H9 (cell line): ENCODE data around the gene B3GLCT. TPM values are rescaled to one million over a fixed set of nuclear protein-coding genes. Genes with fewer than 3 reads are reported as not detected.

Experiments
- DNase-seq: peaks from one replicate; pipeline ENCODE4 v3.0.0-alpha.2; 2017
- H2AFZ ChIP-seq: one replicate; pipeline ENCODE4 v1.6.1; 2013; ENCODE audit warnings: mild to moderate bottlenecking, low read length, control low read depth, moderate library complexity
- H2AK5ac ChIP-seq: 2 replicates; pipeline ENCODE4 v1.6.1; 2013; ENCODE audit warnings: low read length, control low read depth, mixed read lengths; ENCODE audit not compliant: insufficient read length
- H2BK120ac ChIP-seq: one replicate; pipeline ENCODE4 v1.6.1; 2013; ENCODE audit warnings: low read depth, mild to moderate bottlenecking, low read length, control low read depth, inconsistent platforms; ENCODE audit not compliant: poor library complexity, severe bottlenecking
- H2BK12ac ChIP-seq: 2 replicates; pipeline ENCODE4 v1.6.1; 2013; ENCODE audit warnings: low read length, control low read depth, mixed read lengths, low read depth; ENCODE audit not compliant: insufficient read length
- H2BK15ac ChIP-seq: 2 replicates; pipeline ENCODE4 v1.6.1; 2013; ENCODE audit warnings: low read depth, low read length, control low read depth
- H2BK20ac ChIP-seq: one replicate; pipeline ENCODE4 v1.6.1; 2013; ENCODE audit warnings: low read depth, mild to moderate bottlenecking, low read length, control low read depth, inconsistent platforms; ENCODE audit not compliant: poor library complexity, severe bottlenecking
- H2BK5ac ChIP-seq: 2 replicates; pipeline ENCODE4 v1.6.1; 2013; ENCODE audit warnings: low read length, control low read depth, mixed read lengths; ENCODE audit not compliant: insufficient read length
- H3K14ac ChIP-seq: 2 replicates; pipeline ENCODE4 v1.6.1; 2013; ENCODE audit warnings: low read length, control low read depth; ENCODE audit not compliant: insufficient read depth
- H3K18ac ChIP-seq: 2 replicates; pipeline ENCODE4 v1.6.1; 2013; ENCODE audit warnings: low read depth, mild to moderate bottlenecking, mixed read lengths, low read length, control low read depth; ENCODE audit not compliant: insufficient read length
- H3K23ac ChIP-seq: 2 replicates; pipeline ENCODE4 v1.6.1; 2013; ENCODE audit warnings: low read length, control low read depth, mixed read lengths, low read depth; ENCODE audit not compliant: insufficient read length
- H3K23me2 ChIP-seq: 2 replicates; pipeline ENCODE4 v1.6.1; 2013; ENCODE audit warnings: low read depth, mild to moderate bottlenecking, mixed read lengths, low read length, control low read depth; ENCODE audit not compliant: insufficient read length, poor library complexity, severe bottlenecking
- H3K27ac ChIP-seq: 2 replicates; pipeline ENCODE4 v1.5.1; 2013; ENCODE audit warnings: low read length, control low read depth, mixed read lengths, low read depth; ENCODE audit not compliant: insufficient read length
- H3K27me3 ChIP-seq: 2 replicates; pipeline ENCODE4 v1.6.1; 2013; ENCODE audit warnings: low read length, control low read depth, inconsistent platforms; ENCODE audit not compliant: insufficient read depth
- H3K4ac ChIP-seq: 2 replicates; pipeline ENCODE4 v1.6.1; 2013; ENCODE audit warnings: low read depth, mild to moderate bottlenecking, control low read depth, inconsistent platforms, low read length, moderate library complexity
- H3K4me1 ChIP-seq: 2 replicates; pipeline ENCODE4 v1.6.1; 2013; ENCODE audit warnings: low read length, control low read depth, inconsistent platforms; ENCODE audit not compliant: insufficient read depth
- H3K4me2 ChIP-seq: 2 replicates; pipeline ENCODE4 v1.6.1; 2013; ENCODE audit warnings: low read length, control low read depth, mixed read lengths; ENCODE audit not compliant: insufficient read length, insufficient read depth
- H3K56ac ChIP-seq: 2 replicates; pipeline ENCODE4 v1.6.1; 2013; ENCODE audit warnings: low read depth, mild to moderate bottlenecking, mixed read lengths, low read length, control low read depth; ENCODE audit not compliant: insufficient read length
- H3K79me1 ChIP-seq: 2 replicates; pipeline ENCODE4 v1.6.1; 2013; ENCODE audit warnings: low read depth, mild to moderate bottlenecking, moderate library complexity, low read length, control low read depth, inconsistent platforms; ENCODE audit not compliant: insufficient read depth, poor library complexity, severe bottlenecking
- H3K79me2 ChIP-seq: 2 replicates; pipeline ENCODE4 v1.6.1; 2013; ENCODE audit warnings: low read length, control low read depth, inconsistent platforms; ENCODE audit not compliant: insufficient read depth
- H3K9ac ChIP-seq: 2 replicates; pipeline ENCODE4 v1.6.1; 2013; ENCODE audit warnings: low read length, control low read depth, mixed read lengths; ENCODE audit not compliant: insufficient read length; ENCODE audit errors: extremely low read depth
- H3K9me3 ChIP-seq: one replicate; pipeline ENCODE4 v1.6.1; 2013; ENCODE audit warnings: low read depth, low read length, inconsistent platforms; ENCODE audit not compliant: control insufficient read depth
- H3T11ph ChIP-seq: one replicate; pipeline ENCODE4 v1.6.1; 2013; ENCODE audit warnings: mild to moderate bottlenecking, low read length, control low read depth, inconsistent platforms
- H4K20me1 ChIP-seq: one replicate; pipeline ENCODE4 v1.6.1; 2013; ENCODE audit not compliant: control insufficient read depth, insufficient read length, insufficient read depth
- H4K5ac ChIP-seq: 2 replicates; pipeline ENCODE4 v1.6.1; 2013; ENCODE audit warnings: low read depth, mild to moderate bottlenecking, mixed read lengths, low read length, control low read depth; ENCODE audit not compliant: insufficient read length
- H4K8ac ChIP-seq: replicated peaks from 2 replicates; pipeline ENCODE4 v1.6.1; 2013; ENCODE audit warnings: low read length, control low read depth, mixed read lengths, low read depth; ENCODE audit not compliant: insufficient read length
- H4K91ac ChIP-seq: 2 replicates; pipeline ENCODE4 v1.6.1; 2013; ENCODE audit warnings: low read depth, mild to moderate bottlenecking, moderate library complexity, mixed read lengths, low read length, control low read depth; ENCODE audit not compliant: insufficient read length
- H3K27ac Mint-ChIP-seq, 3 experiments: 2 replicates in 2 of 3; 3 replicates in 1 of 3; pipeline ENCODE4 v1.8.0; 2020 to 2021; ENCODE audit warnings: mixed read lengths in 3 of 3, mild to moderate bottlenecking in 1 of 3, moderate library complexity in 1 of 3
- H3K27me3 Mint-ChIP-seq: 2 replicates; pipeline ENCODE4 v1.8.0; 2021; ENCODE audit warnings: low read depth, mild to moderate bottlenecking, moderate library complexity, mixed read lengths
- H3K36me3 Mint-ChIP-seq, 3 experiments: 2 replicates in 2 of 3; 3 replicates in 1 of 3; pipeline ENCODE4 v1.8.0; 2020 to 2021; ENCODE audit warnings: low read depth in 3 of 3, mixed read lengths in 3 of 3; ENCODE audit not compliant: insufficient read depth in 1 of 3
- H3K4me1 Mint-ChIP-seq, 2 experiments: 2 replicates each; pipeline ENCODE4 v1.8.0; 2020; ENCODE audit warnings: mixed read lengths in 2 of 2
- H3K4me3 Mint-ChIP-seq, 2 experiments: 2 replicates in 1 of 2; 3 replicates in 1 of 2; pipeline ENCODE4 v1.8.0; 2020 to 2021; ENCODE audit warnings: mild to moderate bottlenecking in 2 of 2, mixed read lengths in 2 of 2, moderate library complexity in 1 of 2
- H3K9me3 Mint-ChIP-seq, 2 experiments: 2 replicates in 1 of 2; 3 replicates in 1 of 2; pipeline ENCODE4 v1.8.0; 2020; ENCODE audit warnings: mild to moderate bottlenecking in 2 of 2, mixed read lengths in 2 of 2, moderate library complexity in 1 of 2
- WGBS: extraction: QIAGEN DNeasy Blood & Tissue Kit; methylation state at CpG from one replicate; pipeline ENCODE4 v1.1.7; 2013; ENCODE audit warnings: missing lambda C conversion rate, low lambda C conversion rate, mixed read lengths; ENCODE audit not compliant: insufficient read length; ENCODE audit errors: extremely low coverage; 5-methylcytosine and 5-hydroxymethylcytosine counted together
- total RNA-seq: library from RNA; stranded (reverse); gene quantifications from 2 replicates; pipeline ENCODE4 v1.2.1, GENCODE V29; 2021
- TF ChIP-seq, protein P1 (sequence below): fragments of 200-600 bp; sonication (generic); conservative IDR thresholded peaks from 3 replicates; pipeline ENCODE4 v1.8.0; 2021; ENCODE audit warnings: antibody characterized with exemption, mild to moderate bottlenecking

Gene B3GLCT
- total RNA-seq, 1 experiment from 2014 or later = 5.4 TPM

GRCh38 chr13:31314961-31315360 lies 115.2 kb downstream of the B3GLCT start:
- H4K5ac ChIP-seq = no peak overlapping the region
- no peak overlapping the region for H3K4me2 ChIP-seq
- H2BK20ac ChIP-seq = no peak overlapping the region
- H2AK5ac ChIP-seq = no peak overlapping the region
- H3K23me2 ChIP-seq = no peaks in the 10 kb centered on the region
- H4K8ac ChIP-seq = no peak overlapping the region
- H3K18ac ChIP-seq = no peak overlapping the region
- H2AFZ ChIP-seq = no peak overlapping the region
- H3K27me3 Mint-ChIP-seq = no peaks in the 10 kb centered on the region
- no peak overlapping the region for H2BK120ac ChIP-seq
- no peak overlapping the region for H3K27ac Mint-ChIP-seq
- TF ChIP-seq, protein P1, sequence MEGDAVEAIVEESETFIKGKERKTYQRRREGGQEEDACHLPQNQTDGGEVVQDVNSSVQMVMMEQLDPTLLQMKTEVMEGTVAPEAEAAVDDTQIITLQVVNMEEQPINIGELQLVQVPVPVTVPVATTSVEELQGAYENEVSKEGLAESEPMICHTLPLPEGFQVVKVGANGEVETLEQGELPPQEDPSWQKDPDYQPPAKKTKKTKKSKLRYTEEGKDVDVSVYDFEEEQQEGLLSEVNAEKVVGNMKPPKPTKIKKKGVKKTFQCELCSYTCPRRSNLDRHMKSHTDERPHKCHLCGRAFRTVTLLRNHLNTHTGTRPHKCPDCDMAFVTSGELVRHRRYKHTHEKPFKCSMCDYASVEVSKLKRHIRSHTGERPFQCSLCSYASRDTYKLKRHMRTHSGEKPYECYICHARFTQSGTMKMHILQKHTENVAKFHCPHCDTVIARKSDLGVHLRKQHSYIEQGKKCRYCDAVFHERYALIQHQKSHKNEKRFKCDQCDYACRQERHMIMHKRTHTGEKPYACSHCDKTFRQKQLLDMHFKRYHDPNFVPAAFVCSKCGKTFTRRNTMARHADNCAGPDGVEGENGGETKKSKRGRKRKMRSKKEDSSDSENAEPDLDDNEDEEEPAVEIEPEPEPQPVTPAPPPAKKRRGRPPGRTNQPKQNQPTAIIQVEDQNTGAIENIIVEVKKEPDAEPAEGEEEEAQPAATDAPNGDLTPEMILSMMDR = no peak
- H2BK15ac ChIP-seq = no peak overlapping the region
- no peak overlapping the region for H3K23ac ChIP-seq
- H3K79me2 ChIP-seq = no peaks in the 10 kb centered on the region
- no peak overlapping the region for H3K14ac ChIP-seq
- no peaks in the 10 kb centered on the region for H4K20me1 ChIP-seq
- no peak overlapping the region for H2BK12ac ChIP-seq
- H3K4me3 Mint-ChIP-seq = no peak overlapping the region; a peak in 1 of 5 replicates
- no peaks in the 10 kb centered on the region for H3K4me1 ChIP-seq
- no peak overlapping the region for H2BK5ac ChIP-seq
- DNase-seq = no peak
- no peak overlapping the region for H3K27ac ChIP-seq
- H3K56ac ChIP-seq = no peak overlapping the region
- H3K4ac ChIP-seq = no peak overlapping the region
- no peaks in the 10 kb centered on the region for H3K4me1 Mint-ChIP-seq
- H3K9me3 ChIP-seq = peaks cover 19% of the 10 kb centered on the region
- H3K79me1 ChIP-seq = no peaks in the 10 kb centered on the region
- H3K27me3 ChIP-seq = no peaks in the 10 kb centered on the region
- no peak overlapping the region for H3T11ph ChIP-seq
- H3K36me3 Mint-ChIP-seq = peaks cover 32 to 57% (median 53%) of the 10 kb centered on the region in 3 experiments
- no CpG with 5 or more reads among the region's 2 CpGs for WGBS
- no peak overlapping the region for H4K91ac ChIP-seq
- H3K9me3 Mint-ChIP-seq = peaks cover 48 to 52% of the 10 kb centered on the region in 2 experiments
- H3K9ac ChIP-seq = no peak overlapping the region
